Osteoblast (primary cell): Measurements from ENCODE around the gene LRIT3. TPM values are rescaled to one million over a fixed set of nuclear protein-coding genes. Genes with fewer than 3 reads are reported as not detected.

Experiments used
- DNase-seq: peaks from one replicate; pipeline ENCODE4 v3.0.0; 2011; ENCODE audit warnings: low spot score, mixed read lengths; ENCODE audit not compliant: insufficient read length; ENCODE audit errors: missing footprints
- H2AFZ ChIP-seq: 2 replicates; pipeline ENCODE4 v1.6.0; 2011; ENCODE audit warnings: mild to moderate bottlenecking, low read length
- H3K27ac ChIP-seq: 2 replicates; pipeline ENCODE4 v1.5.1; 2011; ENCODE audit warnings: mild to moderate bottlenecking, low read depth, low read length, moderate library complexity
- H3K27me3 ChIP-seq: 2 replicates; pipeline ENCODE4 v1.6.0; 2012; ENCODE audit warnings: mild to moderate bottlenecking, control low read depth, inconsistent platforms, low read length, moderate library complexity; ENCODE audit not compliant: insufficient read depth
- H3K36me3 ChIP-seq: 2 replicates; pipeline ENCODE4 v1.5.1; 2011; ENCODE audit warnings: mild to moderate bottlenecking, low read length, control low read depth, moderate library complexity; ENCODE audit not compliant: insufficient read depth
- H3K4me1 ChIP-seq: 2 replicates; pipeline ENCODE4 v1.5.1; 2011; ENCODE audit warnings: mild to moderate bottlenecking, low read length, control low read depth, moderate library complexity; ENCODE audit not compliant: insufficient read depth
- H3K4me2 ChIP-seq: 2 replicates; pipeline ENCODE4 v1.6.0; 2011; ENCODE audit warnings: mild to moderate bottlenecking, low read length; ENCODE audit not compliant: insufficient read depth
- H3K4me3 ChIP-seq: fragments of 200-600 bp; sonication (generic); 3 replicates; pipeline ENCODE4 v1.5.1; 2012; ENCODE audit warnings: mild to moderate bottlenecking, low read length, inconsistent platforms; ENCODE audit not compliant: insufficient read depth
- H3K79me2 ChIP-seq: 2 replicates; pipeline ENCODE4 v1.6.0; 2012; ENCODE audit warnings: mild to moderate bottlenecking, low read length, control low read depth, inconsistent platforms; ENCODE audit not compliant: insufficient read depth
- H3K9me3 ChIP-seq: 2 replicates; pipeline ENCODE4 v1.5.1; 2011; ENCODE audit warnings: low read depth, low read length, control low read depth
- H4K20me1 ChIP-seq: 2 replicates; pipeline ENCODE4 v1.6.0; 2012; ENCODE audit warnings: mild to moderate bottlenecking, low read length, control low read depth; ENCODE audit not compliant: insufficient read depth
- CTCF ChIP-seq: IDR thresholded peaks from 2 replicates; pipeline ENCODE4 v1.5.1; 2011; ENCODE audit warnings: mild to moderate bottlenecking, low read depth, low read length, moderate library complexity; ENCODE audit errors: extremely low read depth
- total RNA-seq: library from RNA; depleted of rRNA; stranded (reverse); fragments of >200 nt; gene quantifications from 2 replicates; pipeline ENCODE4 v1.2.3, GENCODE V29; 2012

The LRIT3 gene, protein sequence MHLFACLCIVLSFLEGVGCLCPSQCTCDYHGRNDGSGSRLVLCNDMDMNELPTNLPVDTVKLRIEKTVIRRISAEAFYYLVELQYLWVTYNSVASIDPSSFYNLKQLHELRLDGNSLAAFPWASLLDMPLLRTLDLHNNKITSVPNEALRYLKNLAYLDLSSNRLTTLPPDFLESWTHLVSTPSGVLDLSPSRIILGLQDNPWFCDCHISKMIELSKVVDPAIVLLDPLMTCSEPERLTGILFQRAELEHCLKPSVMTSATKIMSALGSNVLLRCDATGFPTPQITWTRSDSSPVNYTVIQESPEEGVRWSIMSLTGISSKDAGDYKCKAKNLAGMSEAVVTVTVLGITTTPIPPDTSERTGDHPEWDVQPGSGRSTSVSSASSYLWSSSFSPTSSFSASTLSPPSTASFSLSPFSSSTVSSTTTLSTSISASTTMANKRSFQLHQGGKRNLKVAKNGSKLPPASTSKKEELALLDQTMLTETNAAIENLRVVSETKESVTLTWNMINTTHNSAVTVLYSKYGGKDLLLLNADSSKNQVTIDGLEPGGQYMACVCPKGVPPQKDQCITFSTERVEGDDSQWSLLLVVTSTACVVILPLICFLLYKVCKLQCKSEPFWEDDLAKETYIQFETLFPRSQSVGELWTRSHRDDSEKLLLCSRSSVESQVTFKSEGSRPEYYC
- total RNA-seq = under 0.01 and 0.29 TPM in 2 replicates

DNA sequence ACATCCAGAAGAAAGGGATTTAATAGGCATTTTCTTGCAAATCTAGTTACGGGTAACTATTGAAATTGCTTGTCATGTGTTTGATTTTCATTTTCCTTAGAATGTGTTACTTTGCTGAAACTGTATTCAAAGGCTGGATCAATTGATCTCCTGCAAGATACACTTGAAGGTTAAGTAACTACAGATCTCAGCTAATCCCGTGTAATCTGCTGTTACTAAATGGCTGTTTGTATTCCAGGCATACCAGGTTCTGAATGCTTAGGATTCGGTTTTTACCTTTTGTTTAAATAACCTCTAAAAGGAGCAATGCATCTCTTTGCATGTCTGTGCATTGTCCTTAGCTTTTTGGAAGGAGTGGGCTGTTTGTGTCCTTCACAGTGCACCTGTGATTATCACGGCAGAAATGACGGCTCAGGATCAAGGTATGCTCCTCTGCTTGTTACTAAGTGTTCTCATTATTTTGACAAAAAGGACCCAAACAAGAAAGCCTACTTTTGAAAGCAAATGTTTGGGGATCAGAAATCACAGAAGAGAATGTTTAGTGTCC lies at the start of gene LRIT3:
LRIT3 (plus strand) TSS at position 212 of the 547 bp plus-strand sequence; CDS start at position 307, 95 bp downstream.
- Histone ChIP-seq H2AFZ (no peak within 1 kb of the TSS), H3K4me1 (no peaks in the 10 kb centered on the region), H4K20me1 (no peaks in the 10 kb centered on the region), H3K4me3 (no peak within 1 kb of the TSS), H3K79me2 (no peaks in the 10 kb centered on the region), H3K9me3 (no peaks in the 10 kb centered on the region), H3K4me2 (no peak within 1 kb of the TSS), H3K36me3 (no peaks in the 10 kb centered on the region), H3K27ac (no peak within 1 kb of the TSS), H3K27me3 (peaks cover 3% of the 10 kb centered on the region)
- no peak for TF ChIP-seq CTCF
- DNase-seq = no peak

DNA sequence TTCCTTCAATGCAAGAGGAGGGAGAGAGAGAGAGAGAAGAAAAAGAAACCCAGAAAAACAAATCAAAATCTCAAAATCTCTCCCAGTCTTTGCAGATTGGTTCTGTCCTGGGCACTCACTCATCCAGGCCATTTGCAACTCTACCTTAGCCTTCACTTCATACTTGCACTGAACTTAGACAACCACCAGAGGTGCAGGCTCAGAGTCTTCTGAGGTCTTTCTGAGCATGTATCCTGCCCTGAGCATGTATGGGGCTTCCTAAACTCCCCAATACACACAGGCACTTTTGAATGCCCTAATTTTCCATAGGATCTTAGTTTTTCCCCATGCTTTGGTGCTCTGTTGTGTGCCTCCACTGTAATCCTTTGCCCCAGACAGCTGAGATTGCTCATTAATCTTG lies 49.0 kb upstream of the LRIT3 start:
- DNase-seq = no peak
- TF ChIP-seq CTCF = no peak
- no peak overlapping the region for H3K27ac ChIP-seq
- H3K4me1 ChIP-seq = peaks cover 4% of the 10 kb centered on the region
- no peaks in the 10 kb centered on the region for H3K79me2 ChIP-seq
- no peaks in the 10 kb centered on the region for H4K20me1 ChIP-seq
- H3K36me3 ChIP-seq = no peaks in the 10 kb centered on the region
- H3K4me3 ChIP-seq = no peak overlapping the region
- no peaks in the 10 kb centered on the region for H3K9me3 ChIP-seq
- no peaks in the 10 kb centered on the region for H3K27me3 ChIP-seq
- no peak overlapping the region for H2AFZ ChIP-seq
- H3K4me2 ChIP-seq = no peak overlapping the region

GRCh38 chr4:109801099-109801789 lies 46.7 kb upstream of the LRIT3 start:
- no peak for TF ChIP-seq CTCF
- Histone ChIP-seq H3K27me3 (no peaks in the 10 kb centered on the region), H3K9me3 (no peaks in the 10 kb centered on the region), H4K20me1 (no peaks in the 10 kb centered on the region), H3K4me1 (peaks cover 4% of the 10 kb centered on the region), H2AFZ (peak overlapping the region; percentile 42), H3K27ac (no peak overlapping the region), H3K79me2 (no peaks in the 10 kb centered on the region), H3K4me3 (no peak overlapping the region), H3K4me2 (peak overlapping the region; percentile 18), H3K36me3 (no peaks in the 10 kb centered on the region)
- no peak for DNase-seq
